K562 (cell line): Measurements from ENCODE around the gene FOS. TPM values are rescaled to one million over a fixed set of nuclear protein-coding genes. Genes with fewer than 3 reads are reported as not detected.
A peak's percentile ranks its signal among the peaks of the same experiment; 100 is the strongest.

ENCODE experiments used
- CC2D1A ChIP-seq: fragments of 450-650 bp; IDR thresholded peaks from 2 replicates; pipeline ENCODE4 v1.6.1; 2017; ENCODE audit warnings: mild to moderate bottlenecking
- CHD7 ChIP-seq: fragments of 200-600 bp; sonication (generic); IDR thresholded peaks from one replicate; pipeline ENCODE4 v1.6.1; 2012; ENCODE audit warnings: mild to moderate bottlenecking, low read depth, low read length, inconsistent platforms
- NFATC3 ChIP-seq: fragments of 450-650 bp; IDR thresholded peaks from 2 replicates; pipeline ENCODE4 v1.6.1; 2017; ENCODE audit warnings: mild to moderate bottlenecking
- REST ChIP-seq, 2 experiments: fragments of 450-650 bp; formaldehyde crosslinking in 1 of 2; IDR thresholded peaks; 2 replicates each; pipeline versions ENCODE4 v1.4.0 to v1.6.1; 2014 to 2020; ENCODE audit warnings: mild to moderate bottlenecking in 2 of 2, borderline replicate concordance in 1 of 2, low read depth in 1 of 2
- TCF7L2 ChIP-seq: fragments of 150-350 bp; IDR thresholded peaks from 2 replicates; pipeline ENCODE4 v1.6.1; 2016; ENCODE audit warnings: low read depth, mild to moderate bottlenecking, low read length, moderate library complexity
- ZKSCAN3 ChIP-seq: fragments of 250-450 bp; sonication (Bioruptor Pico); IDR thresholded peaks from 2 replicates; pipeline ENCODE4 v1.4.0; 2020
- ZNF354B ChIP-seq: fragments of 250-450 bp; sonication (Bioruptor Pico); IDR thresholded peaks from 2 replicates; pipeline ENCODE4 v1.4.0; 2020
- polyA plus RNA-seq, 8 experiments: library from polyadenylated mRNA; depleted of rRNA in 4 of 8; stranded (reverse) in 5 of 8; unstranded in 3 of 8; fragments of >200 nt; fragmentation: Nextera tagmentation in 2 of 8; fragmentation: Illumina TruSeq in 1 of 8; extraction: Ambion mirVana in 2 of 8; extraction: Trizol in 1 of 8; gene quantifications; 2 replicates each; pipeline versions ENCODE4 v1.2.1 to v1.2.3, GENCODE V29; 2011 to 2014; ENCODE audit warnings: inconsistent platforms in 1 of 8, missing spikeins in 1 of 8
- total RNA-seq, 7 experiments: library from RNA; depleted of rRNA in 6 of 7; stranded (reverse); fragments of >200 nt in 6 of 7; fragmentation: Illumina TruSeq in 2 of 7; extraction: Trizol in 2 of 7; gene quantifications; 2 replicates each; pipeline versions ENCODE4 v1.2.1 to v1.2.3, GENCODE V29; 2011 to 2021; ENCODE audit warnings: low replicate concordance in 1 of 7

Gene FOS
- total and polyA plus RNA-seq, 9 of the 15 experiments (the other 6 are each of a cell fraction or from before 2014, with no cell fraction given): 0.54 to 13.8 (median 8.9) TPM

GRCh38 chr14:75301666-75302325, 23.2 kb downstream of the FOS start (continued):
- no peak for TF ChIP-seq ZNF354B (CRISPR knock-in tag)
- no peak for TF ChIP-seq ZKSCAN3 (CRISPR knock-in tag)
- TF ChIP-seq REST (IDR thresholded peaks at IDR 0.05; ENCODE audit: borderline replicate concordance): no peak
- no peak for TF ChIP-seq REST (CRISPR knock-in tag; IDR thresholded peaks at IDR 0.05; ENCODE audit: low read depth)
- peak; percentile 36; the same call in 1 of the 2 replicates for TF ChIP-seq CC2D1A
- no peak for TF ChIP-seq TCF7L2
- no peak for TF ChIP-seq CHD7
- no peak for TF ChIP-seq NFATC3
